Activated CD8-positive, alpha-beta T cell treated with anti-CD3 and anti-CD28 coated beads, Interleukin-2, amount 10 ng/mL, durations not matched to agents 7 days and 5 days (primary cell): ENCODE results near the gene FARP1. TPM values are rescaled to one million over a fixed set of nuclear protein-coding genes. Genes with fewer than 3 reads are reported as not detected.

Experiments
- ATAC-seq: fragments of 150-1000 bp; cut with Tn5 transposase; one replicate; pipeline ENCODE4 v1.10.0; 2021; ENCODE audit warnings: moderate library complexity
- CTCF ChIA-PET: fragments of 350-600 bp; sonication (Branson Sonifier 250); formaldehyde crosslinking; loops from one replicate; lab custom pipeline; 2021; ENCODE audit warnings: antibody characterized with exemption; lab: Charles Lee
- POLR2A ChIA-PET: fragments of 350-600 bp; sonication (Branson Sonifier 250); formaldehyde crosslinking; loops from one replicate; lab custom pipeline; 2021; ENCODE audit warnings: antibody characterized with exemption; lab: Charles Lee
- DNase-seq: peaks from one replicate; pipeline ENCODE4 v3.0.0-alpha.2; 2020
- H3K27ac Mint-ChIP-seq: one replicate; pipeline ENCODE4 v1.8.0; 2021; ENCODE audit warnings: mild to moderate bottlenecking, mixed read lengths
- H3K27me3 Mint-ChIP-seq: one replicate; pipeline ENCODE4 v1.8.0; 2021; ENCODE audit warnings: low read depth, mixed read lengths
- H3K36me3 Mint-ChIP-seq: one replicate; pipeline ENCODE4 v1.8.0; 2021; ENCODE audit warnings: low read depth, mixed read lengths
- H3K4me1 Mint-ChIP-seq: one replicate; pipeline ENCODE4 v1.8.0; 2021; ENCODE audit warnings: low read depth, mixed read lengths
- H3K4me3 Mint-ChIP-seq: one replicate; pipeline ENCODE4 v1.8.0; 2021; ENCODE audit warnings: mild to moderate bottlenecking, mixed read lengths
- H3K9me3 Mint-ChIP-seq: one replicate; pipeline ENCODE4 v1.8.0; 2022; ENCODE audit warnings: mixed read lengths; ENCODE audit not compliant: insufficient read depth
- total RNA-seq, 2 experiments: library from RNA; stranded (reverse); gene quantifications; one replicate each; pipeline ENCODE4 v1.2.3, GENCODE V29; 2021

FARP1 gene
- total RNA-seq, 2 experiments from 2014 or later, result 1.1 to 1.2 TPM

GRCh38 chr13:98109226-98109853 is 33.6 kb upstream of the FARP1 start:
- Mint-ChIP-seq H3K4me1 (no peaks in the 10 kb centered on the region), H3K27ac (no peak overlapping the region), H3K36me3 (no peaks in the 10 kb centered on the region), H3K4me3 (no peak overlapping the region), H3K9me3 (no peaks in the 10 kb centered on the region), H3K27me3 (no peaks in the 10 kb centered on the region)
- DNase-seq (no peak), ATAC-seq (no peak)
- POLR2A ChIA-PET, result no interaction called here
- CTCF ChIA-PET, result no interaction called here

GRCh38 chr13:98110749-98111148 is 32.1 kb upstream of the FARP1 start:
- Mint-ChIP-seq H3K36me3 (no peaks in the 10 kb centered on the region), H3K27me3 (no peaks in the 10 kb centered on the region), H3K27ac (no peak overlapping the region), H3K9me3 (no peaks in the 10 kb centered on the region), H3K4me3 (no peak overlapping the region), H3K4me1 (no peaks in the 10 kb centered on the region)
- ChIA-PET CTCF (no interaction called here), POLR2A (no interaction called here)
- ATAC-seq (no peak), DNase-seq (no peak)

GRCh38 chr13:98111168-98112098 is 31.5 kb upstream of the FARP1 start:
- ATAC-seq (no peak), DNase-seq (no peak)
- ChIA-PET CTCF (no interaction called here), POLR2A (no interaction called here)
- H3K36me3 Mint-ChIP-seq, result no peaks in the 10 kb centered on the region
- no peaks in the 10 kb centered on the region for H3K9me3 Mint-ChIP-seq
- H3K4me3 Mint-ChIP-seq, result no peak overlapping the region
- H3K27ac Mint-ChIP-seq, result no peak overlapping the region
- no peaks in the 10 kb centered on the region for H3K27me3 Mint-ChIP-seq
- H3K4me1 Mint-ChIP-seq, result no peaks in the 10 kb centered on the region

- ChIA-PET CTCF (no interaction called here), POLR2A (no interaction called here)
- Mint-ChIP-seq H3K36me3 (no peaks in the 10 kb centered on the region), H3K27ac (no peak overlapping the region), H3K9me3 (no peaks in the 10 kb centered on the region), H3K27me3 (no peaks in the 10 kb centered on the region), H3K4me3 (no peak overlapping the region), H3K4me1 (no peaks in the 10 kb centered on the region)
- ATAC-seq (no peak), DNase-seq (no peak)
Measured at GRCh38 chr13:98112456-98112855, 30.4 kb upstream of the FARP1 start.

GRCh38 chr13:98118865-98119264 is 24.0 kb upstream of the FARP1 start:
- no peaks in the 10 kb centered on the region for H3K9me3 Mint-ChIP-seq
- no peaks in the 10 kb centered on the region for H3K4me1 Mint-ChIP-seq
- ChIA-PET POLR2A (no interaction called here), CTCF (no interaction called here)
- DNase-seq, result no peak
- no peaks in the 10 kb centered on the region for H3K36me3 Mint-ChIP-seq
- H3K27ac Mint-ChIP-seq, result no peak overlapping the region
- H3K27me3 Mint-ChIP-seq, result no peaks in the 10 kb centered on the region
- H3K4me3 Mint-ChIP-seq, result no peak overlapping the region
- no peak for ATAC-seq

- Mint-ChIP-seq H3K36me3 (no peaks in the 10 kb centered on the region), H3K4me3 (no peak overlapping the region), H3K4me1 (no peaks in the 10 kb centered on the region), H3K27ac (no peak overlapping the region), H3K9me3 (peaks cover 10% of the 10 kb centered on the region), H3K27me3 (no peaks in the 10 kb centered on the region)
- DNase-seq, result no peak
- CTCF ChIA-PET, result no interaction called here
- ATAC-seq, result no peak
- POLR2A ChIA-PET, result no interaction called here
Measured at GRCh38 chr13:98123176-98123575, 19.7 kb upstream of the FARP1 start.

- Mint-ChIP-seq H3K9me3 (peaks cover 7% of the 10 kb centered on the region), H3K36me3 (no peaks in the 10 kb centered on the region), H3K4me3 (no peak overlapping the region), H3K27me3 (peaks cover 2% of the 10 kb centered on the region), H3K27ac (no peak overlapping the region), H3K4me1 (no peaks in the 10 kb centered on the region)
- CTCF ChIA-PET, result no interaction called here
- POLR2A ChIA-PET, result no interaction called here
- no peak for ATAC-seq
- no peak for DNase-seq
Measured at GRCh38 chr13:98129059-98129746, 13.7 kb upstream of the FARP1 start.

- H3K27ac Mint-ChIP-seq, result no peak overlapping the region
- H3K4me3 Mint-ChIP-seq, result no peak overlapping the region
- H3K4me1 Mint-ChIP-seq, result no peaks in the 10 kb centered on the region
- H3K9me3 Mint-ChIP-seq, result no peaks in the 10 kb centered on the region
- no peak for DNase-seq
- H3K36me3 Mint-ChIP-seq, result no peaks in the 10 kb centered on the region
- POLR2A ChIA-PET, result interaction anchor here (0.7 kb wide), 1 partner anchor 119 kb away, joined by 3 read pairs; no protein-coding TSS in a partner anchor
- ATAC-seq, result no peak
- CTCF ChIA-PET, result no interaction called here
- H3K27me3 Mint-ChIP-seq, result peaks cover 18% of the 10 kb centered on the region
Measured at GRCh38 chr13:98133946-98134345, 8.9 kb upstream of the FARP1 start.

- no peak for ATAC-seq
- Mint-ChIP-seq H3K27me3 (peaks cover 20% of the 10 kb centered on the region), H3K4me3 (no peak overlapping the region), H3K4me1 (no peaks in the 10 kb centered on the region), H3K9me3 (no peaks in the 10 kb centered on the region), H3K27ac (no peak overlapping the region), H3K36me3 (no peaks in the 10 kb centered on the region)
- POLR2A ChIA-PET, result interaction anchor here (0.7 kb wide), 1 partner anchor 119 kb away, joined by 3 read pairs; no protein-coding TSS in a partner anchor
- DNase-seq, result no peak
- CTCF ChIA-PET, result no interaction called here
Measured at GRCh38 chr13:98134901-98135300, 8.0 kb upstream of the FARP1 start.

GRCh38 chr13:98141091-98141490 is 1.8 kb upstream of the FARP1 start:
- no peaks in the 10 kb centered on the region for H3K36me3 Mint-ChIP-seq
- POLR2A ChIA-PET, result no interaction called here
- DNase-seq (no peak), ATAC-seq (no peak)
- H3K27me3 Mint-ChIP-seq, result peaks cover 56% of the 10 kb centered on the region
- no peaks in the 10 kb centered on the region for H3K9me3 Mint-ChIP-seq
- CTCF ChIA-PET, result no interaction called here
- H3K4me3 Mint-ChIP-seq, result no peak overlapping the region
- no peak overlapping the region for H3K27ac Mint-ChIP-seq
- H3K4me1 Mint-ChIP-seq, result peaks cover 12% of the 10 kb centered on the region

GRCh38 chr13:98141509-98142379 is 1.1 kb upstream of the FARP1 start:
- DNase-seq (peak; percentile 21), ATAC-seq (peak; percentile 4)
- Mint-ChIP-seq H3K4me1 (peaks cover 12% of the 10 kb centered on the region), H3K27me3 (peaks cover 56% of the 10 kb centered on the region), H3K4me3 (peak overlapping the region; percentile 20), H3K36me3 (no peaks in the 10 kb centered on the region), H3K27ac (no peak overlapping the region), H3K9me3 (no peaks in the 10 kb centered on the region)
- CTCF ChIA-PET, result no interaction called here
- POLR2A ChIA-PET, result no interaction called here
